GDM1 (cell line): ENCODE results near the gene SNX6.
"Not testable (repeated sequence)": the region's sequence is repeated elsewhere in the genome, so short reads cannot be mapped to it uniquely, and the experiment has no call there.

ENCODE experiments used
- DNase-seq: peaks from one replicate; lab custom pipeline; 2025; lab: John Stamatoyannopoulos, UW

The SNX6 gene

DNA sequence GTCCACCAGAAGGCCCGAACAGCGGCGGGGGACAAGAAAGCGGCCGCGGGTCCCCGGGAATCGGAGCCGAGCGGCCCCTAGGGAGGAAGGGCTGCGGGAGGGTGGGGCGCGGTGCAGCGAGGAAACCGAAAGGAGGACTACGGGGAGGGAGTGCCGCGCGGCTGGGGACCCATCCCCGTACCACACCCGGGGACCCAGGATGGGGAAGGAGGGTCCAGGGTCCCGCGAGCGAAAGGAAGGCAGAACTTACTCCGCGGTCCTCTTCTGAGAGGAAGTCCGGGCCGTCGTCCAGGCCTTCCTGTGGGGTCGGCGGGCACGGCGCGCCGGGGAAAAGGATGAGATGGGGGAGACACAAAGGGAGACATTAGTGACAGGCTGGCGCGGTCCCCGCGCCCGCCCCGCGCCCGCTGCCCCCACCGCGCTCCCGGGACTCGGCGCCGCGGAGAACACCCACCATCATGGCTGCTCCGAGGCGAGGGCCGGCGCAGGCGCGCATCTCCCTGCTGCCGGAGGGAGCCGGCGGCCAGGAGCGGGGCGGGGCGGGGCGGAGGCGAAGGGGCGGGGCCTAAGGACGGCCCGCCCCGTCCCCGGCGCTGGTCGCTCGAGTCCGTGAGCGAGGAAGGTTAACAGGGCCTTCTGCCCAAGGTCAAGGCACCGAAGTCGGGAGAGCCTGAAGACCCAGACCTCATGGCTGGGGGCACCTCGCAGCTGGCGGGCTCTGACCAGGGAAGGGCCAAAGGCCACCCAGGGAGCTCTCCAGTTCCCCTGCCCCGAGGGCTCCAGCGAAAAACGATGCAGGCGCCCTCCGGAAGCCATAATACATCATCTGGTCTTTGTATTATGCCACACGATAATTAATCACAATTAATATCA, at the start of gene SNX6:
Gene SNX6 (minus strand): TSS at position 492 of the 873 bp plus-strand sequence. CDS start 32 bp downstream, at position 460.
- peak; percentile 74 for DNase-seq

GRCh38 chr14:34678735-34679134, 48.8 kb upstream of the SNX6 start:
- no peak for DNase-seq

GRCh38 chr14:34678306-34678705, 48.4 kb upstream of the SNX6 start:
- no peak for DNase-seq

GRCh38 chr14:34676516-34677211, 46.7 kb upstream of the SNX6 start:
- no peak for DNase-seq

- DNase-seq = no peak
These were observed 43.8 kb upstream of the SNX6 start for GRCh38 chr14:34673702-34674101.

- DNase-seq = no peak
These were observed 41.8 kb upstream of the SNX6 start for GRCh38 chr14:34671716-34672115.

GRCh38 chr14:34668111-34668510, 38.2 kb upstream of the SNX6 start:
- DNase-seq = no peak

- no peak for DNase-seq
These were observed 37.1 kb upstream of the SNX6 start for GRCh38 chr14:34667007-34667406.

- no peak for DNase-seq
These were observed 36.0 kb upstream of the SNX6 start for GRCh38 chr14:34665785-34666435.

GRCh38 chr14:34662561-34663088, 32.7 kb upstream of the SNX6 start:
- DNase-seq = no peak

- no peak for DNase-seq
These were observed 30.8 kb upstream of the SNX6 start for GRCh38 chr14:34660796-34661195.

DNA sequence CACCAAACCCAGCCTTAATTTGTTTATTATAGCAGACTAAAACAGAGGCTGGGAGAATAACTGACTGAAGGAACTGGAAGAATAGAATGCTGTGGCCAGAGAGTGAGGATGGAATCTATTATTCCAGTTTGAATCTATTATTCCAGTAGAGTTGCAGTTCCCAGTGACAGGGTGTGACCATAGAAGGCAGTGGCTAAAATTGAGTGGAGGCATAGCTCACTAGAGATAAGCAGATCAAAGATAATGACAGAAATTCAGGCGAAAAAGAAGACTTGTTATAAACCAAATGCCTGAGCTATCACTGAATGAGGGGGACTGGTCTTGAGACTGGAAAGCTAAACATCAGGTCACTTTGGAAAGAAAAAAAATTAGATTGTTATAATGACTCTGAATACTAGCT, 26.0 kb upstream of the SNX6 start:
- no peak for DNase-seq

GRCh38 chr14:34653073-34653472, 23.1 kb upstream of the SNX6 start:
- DNase-seq = not testable (repeated sequence)

DNA sequence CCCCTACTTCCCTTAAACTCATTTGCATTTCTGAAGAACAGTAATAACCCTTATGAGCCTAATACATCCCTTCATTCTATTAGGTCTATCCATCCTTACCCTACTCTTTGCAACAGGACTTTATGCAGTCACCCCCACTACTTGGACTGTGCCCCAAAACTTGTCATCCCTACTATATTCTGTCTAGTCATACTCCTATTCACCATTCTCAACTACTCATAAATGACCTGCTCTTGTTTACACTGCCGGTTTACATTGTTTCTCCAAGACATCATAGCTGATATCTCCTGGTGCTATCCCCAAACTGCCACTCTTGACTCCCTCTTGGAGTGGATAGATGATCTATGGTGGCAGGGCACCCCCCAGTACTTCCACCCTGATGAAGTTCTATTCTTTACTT, 22.4 kb upstream of the SNX6 start:
- not testable (repeated sequence) for DNase-seq

- DNase-seq = no peak
These were observed 21.0 kb upstream of the SNX6 start for GRCh38 chr14:34650786-34651584.

GRCh38 chr14:34650006-34650405, 20.1 kb upstream of the SNX6 start:
- DNase-seq = not testable (repeated sequence)

GRCh38 chr14:34649344-34649743, 19.4 kb upstream of the SNX6 start:
- DNase-seq = no peak

DNA sequence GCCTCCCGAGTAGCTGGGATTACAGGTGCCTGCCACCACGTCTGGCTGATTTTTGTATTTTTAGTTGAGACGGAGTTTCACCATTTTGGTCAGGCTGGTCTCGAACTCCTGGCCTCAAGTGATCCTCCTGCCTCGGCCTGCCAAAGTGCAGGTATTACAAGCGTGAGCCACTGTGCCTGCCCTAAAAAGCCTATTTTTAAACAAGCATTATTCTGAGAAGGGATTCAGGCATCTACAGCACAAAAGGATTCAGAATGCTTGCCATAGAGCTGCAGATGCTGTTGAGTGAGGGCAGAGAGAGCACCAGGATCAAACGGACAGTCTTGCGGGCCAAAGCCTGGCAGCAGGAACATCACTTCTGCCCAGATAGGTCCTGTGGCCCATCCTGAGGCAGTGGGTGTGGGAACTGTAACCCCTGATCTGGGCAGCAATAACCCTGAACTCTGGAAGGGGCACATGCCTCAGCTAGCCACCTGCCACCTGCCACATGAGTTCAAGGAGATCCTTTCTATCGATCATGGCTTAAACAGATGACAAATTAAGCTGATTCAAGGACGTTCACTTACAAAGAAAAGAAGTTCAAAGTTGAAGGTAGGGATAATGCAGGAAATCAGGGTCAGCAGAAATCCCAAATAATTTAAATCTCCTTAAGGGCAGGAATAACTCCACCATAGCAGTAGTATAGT, 16.8 kb upstream of the SNX6 start:
- DNase-seq = no peak

DNA sequence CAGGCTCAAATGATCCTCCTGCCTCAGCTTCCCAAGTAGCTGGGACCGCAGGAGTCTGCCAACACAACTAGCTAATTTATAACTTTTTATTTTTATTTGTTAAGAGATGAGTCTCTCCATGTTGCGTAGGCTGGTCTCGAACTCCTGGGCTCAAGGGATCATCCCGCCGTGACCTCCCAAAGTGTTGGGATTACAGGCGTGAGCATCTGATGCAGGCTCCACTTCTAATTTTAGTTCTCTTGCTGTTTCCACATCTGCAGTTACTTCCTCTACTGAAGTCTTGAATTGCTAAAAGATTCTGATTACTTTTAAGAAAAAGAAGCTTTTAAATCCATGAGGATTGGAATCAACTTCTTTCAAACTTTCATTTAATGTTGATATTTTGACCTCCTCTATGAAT, 13.4 kb upstream of the SNX6 start:
- no peak for DNase-seq

- no peak for DNase-seq
These were observed 12.6 kb upstream of the SNX6 start for GRCh38 chr14:34642595-34642994.

DNA sequence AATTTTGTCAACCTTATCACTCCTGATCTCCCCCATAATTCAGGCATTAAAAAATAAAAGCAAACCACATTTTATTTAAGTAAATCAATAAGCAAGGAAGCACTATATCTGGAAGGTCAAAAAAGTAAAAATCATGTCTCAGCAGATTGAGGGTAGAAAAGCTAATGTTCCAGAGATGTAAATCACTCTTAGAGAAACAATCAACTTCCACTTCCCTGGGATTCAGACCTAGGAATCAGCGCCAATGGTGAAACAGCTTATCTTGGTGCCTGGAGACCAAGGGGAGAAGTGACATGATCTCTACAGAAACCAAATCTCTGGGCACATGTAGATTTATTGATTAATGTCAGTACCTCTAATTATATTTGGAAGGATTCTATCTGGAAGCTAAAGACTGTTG, 10.9 kb upstream of the SNX6 start:
- DNase-seq = no peak
